HS-27A (cell line): ENCODE data around the gene FYN.
"Not testable (repeated sequence)": the region's sequence is repeated elsewhere in the genome, so short reads cannot be mapped to it uniquely, and the experiment has no call there.

Experiments used
- DNase-seq: peaks from one replicate; pipeline ENCODE4 v3.0.0-alpha.2; 2012; ENCODE audit warnings: low read depth, missing footprints

FYN gene

GRCh38 chr6:111789598-111789997 is 83.7 kb downstream of the FYN start:
- no peak for DNase-seq

DNA sequence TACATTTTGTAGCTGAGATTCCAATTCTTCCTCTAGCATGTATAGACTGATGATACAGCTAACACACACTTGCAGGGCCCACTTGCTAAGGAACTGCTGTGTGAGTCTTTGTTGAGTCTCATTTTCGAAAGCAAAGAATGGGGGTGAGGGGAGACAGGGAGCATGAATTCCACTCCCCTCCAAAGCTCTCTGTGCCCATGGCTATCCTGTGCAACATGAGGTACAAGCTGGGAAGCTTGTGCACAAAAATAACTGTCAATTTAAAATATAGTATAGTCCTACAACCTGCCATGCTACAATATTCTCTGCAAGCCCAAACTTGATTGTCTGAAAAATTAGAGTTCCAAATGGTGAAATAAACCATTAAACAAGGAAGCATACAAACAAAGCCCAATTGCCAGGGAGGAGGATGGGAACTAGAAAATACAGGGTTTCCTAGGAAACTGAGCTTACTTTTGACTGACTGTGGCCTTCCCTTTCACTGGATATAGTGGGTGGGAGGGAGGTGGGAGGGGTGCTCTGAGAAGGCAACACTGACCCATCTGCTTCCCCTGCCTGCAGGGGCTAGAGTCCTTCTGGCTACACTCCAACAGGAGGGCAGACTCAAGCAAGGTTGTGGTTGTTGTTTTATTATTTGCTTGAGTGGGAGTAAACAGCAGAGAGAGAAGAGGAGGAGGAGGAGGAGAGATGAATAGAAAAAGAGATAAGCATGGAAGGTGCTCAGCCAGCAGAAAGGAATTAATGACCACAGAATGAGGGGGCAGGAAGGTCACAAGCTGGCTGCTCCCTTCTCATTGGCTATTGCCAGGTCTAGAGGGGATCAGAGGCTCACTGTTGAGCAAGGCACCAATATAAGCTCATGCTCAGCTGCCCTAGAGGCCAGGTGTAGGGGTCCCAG is 84.6 kb downstream of the FYN start:
- DNase-seq: no peak

DNA sequence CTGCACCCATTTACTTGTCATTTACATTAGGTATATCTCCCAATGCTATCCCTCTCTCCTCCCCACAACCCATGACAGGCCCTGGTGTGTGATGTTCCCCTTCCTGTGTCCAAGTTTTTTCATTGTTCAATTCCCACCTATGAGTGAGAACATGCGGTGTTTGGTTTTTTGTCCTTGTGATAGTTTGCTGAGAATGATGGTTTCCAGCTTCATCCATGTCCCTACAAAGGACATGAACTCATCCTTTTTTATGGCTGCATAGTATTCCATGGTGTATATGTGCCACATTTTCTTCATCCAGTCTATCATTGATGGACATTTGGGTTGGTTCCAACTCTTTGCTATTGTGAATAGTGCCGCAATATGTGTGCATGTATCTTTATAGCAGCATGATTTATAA is 87.1 kb downstream of the FYN start:
- not testable (repeated sequence) for DNase-seq

- no peak for DNase-seq
Measured at GRCh38 chr6:111784433-111784832, 88.8 kb downstream of the FYN start.

GRCh38 chr6:111782887-111783466 is 90.3 kb downstream of the FYN start:
- no peak for DNase-seq

- DNase-seq: no peak
Measured at GRCh38 chr6:111782192-111782809, 91.0 kb downstream of the FYN start.

DNA sequence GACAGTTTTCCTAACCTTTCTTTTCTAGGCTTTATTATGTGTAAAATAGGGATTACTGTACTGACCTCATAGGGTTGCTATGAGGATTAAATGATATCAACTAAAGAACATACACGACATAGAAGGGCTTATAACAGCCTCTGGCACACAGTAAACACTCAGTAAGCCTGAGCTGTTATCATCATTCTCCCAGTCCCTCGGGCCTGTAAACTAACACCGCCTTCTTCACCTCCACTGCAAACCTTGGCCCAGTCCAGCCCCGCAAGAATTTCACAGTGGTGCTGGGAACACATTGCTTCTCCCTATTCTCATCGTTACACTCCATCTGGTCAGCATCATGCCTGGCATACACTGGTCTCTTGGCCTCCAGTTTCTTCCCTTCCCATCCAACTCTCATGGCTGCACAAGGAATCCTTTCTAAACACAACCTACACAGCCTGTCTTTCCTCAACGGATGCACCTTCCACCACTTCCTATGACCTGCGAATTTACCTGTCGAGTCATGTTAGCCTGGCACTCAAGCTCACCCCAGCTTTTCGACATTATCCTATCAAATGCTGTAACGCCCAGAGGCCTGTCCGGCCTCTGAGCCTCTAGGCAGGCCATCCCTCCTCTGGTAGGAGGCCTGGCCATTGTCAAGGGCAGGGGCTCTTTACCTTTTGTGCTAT is 92.1 kb downstream of the FYN start:
- DNase-seq: no peak

GRCh38 chr6:111780393-111780792 is 92.9 kb downstream of the FYN start:
- DNase-seq: no peak

GRCh38 chr6:111779660-111780059 is 93.6 kb downstream of the FYN start:
- no peak for DNase-seq

DNA sequence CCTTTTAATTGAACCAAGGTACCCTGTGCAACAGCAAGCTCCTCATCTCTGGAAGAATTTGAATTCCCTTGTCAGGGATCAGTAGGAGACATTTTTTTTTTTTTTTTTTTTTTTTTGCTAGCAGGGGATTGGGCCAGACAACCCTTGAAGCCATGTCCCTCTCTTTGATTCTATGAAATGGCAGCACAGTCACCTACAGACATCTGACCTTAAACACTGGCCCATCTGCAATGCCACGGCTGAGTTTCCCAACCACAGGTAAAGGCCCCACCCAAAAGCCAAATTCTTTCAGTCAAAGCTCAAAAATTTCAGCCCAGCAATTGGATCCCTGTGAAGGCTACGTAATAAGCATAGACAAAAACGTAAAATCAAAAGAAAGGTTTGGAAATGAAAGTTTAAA is 94.2 kb downstream of the FYN start:
- no peak for DNase-seq

- no peak for DNase-seq
Measured at GRCh38 chr6:111777357-111777756, 95.9 kb downstream of the FYN start.

DNA sequence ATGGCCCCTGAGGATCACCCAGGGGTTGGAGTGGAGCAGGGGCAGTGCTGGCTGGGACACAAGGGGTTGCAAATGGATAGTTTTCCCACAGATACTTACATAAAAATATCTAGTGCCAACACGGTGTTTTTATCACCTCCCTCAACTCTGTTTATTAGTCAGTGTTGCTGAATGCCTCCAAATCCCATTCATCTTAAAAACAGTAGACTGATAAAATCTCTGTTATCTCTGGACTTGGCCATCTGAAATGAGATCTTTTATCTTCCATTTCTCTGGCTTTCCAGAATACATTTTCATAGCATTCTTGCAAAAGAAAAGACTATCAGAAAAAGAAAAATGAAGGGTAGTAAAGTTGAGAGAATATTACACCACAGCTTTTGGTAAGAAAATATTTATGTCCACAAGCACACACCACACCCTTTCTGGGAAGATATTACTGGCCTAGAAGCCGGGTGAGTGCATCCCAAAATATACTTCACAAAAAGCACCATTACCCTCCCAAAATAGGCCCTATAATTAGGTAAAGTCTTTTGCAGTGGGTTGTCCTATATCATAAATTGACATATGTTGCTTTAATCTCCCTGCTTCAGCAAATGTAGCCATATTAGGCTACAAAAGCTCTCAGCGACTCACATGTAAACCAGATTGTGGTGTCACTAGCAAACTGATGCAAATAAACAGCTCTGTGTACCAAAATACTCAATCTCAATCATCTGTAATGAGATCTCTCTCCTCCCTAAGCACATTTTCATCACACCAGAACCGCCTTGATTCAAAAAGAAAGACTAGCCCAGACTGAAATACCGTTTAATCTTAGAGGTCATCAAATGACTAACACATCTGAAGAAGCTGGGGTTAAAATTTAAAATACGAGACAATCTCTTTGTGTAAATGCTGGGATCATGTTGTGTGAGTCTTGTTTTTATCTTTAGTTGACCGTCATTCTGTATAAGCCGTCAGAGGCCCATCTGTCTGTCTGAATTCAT is 96.7 kb downstream of the FYN start:
- no peak for DNase-seq

DNA sequence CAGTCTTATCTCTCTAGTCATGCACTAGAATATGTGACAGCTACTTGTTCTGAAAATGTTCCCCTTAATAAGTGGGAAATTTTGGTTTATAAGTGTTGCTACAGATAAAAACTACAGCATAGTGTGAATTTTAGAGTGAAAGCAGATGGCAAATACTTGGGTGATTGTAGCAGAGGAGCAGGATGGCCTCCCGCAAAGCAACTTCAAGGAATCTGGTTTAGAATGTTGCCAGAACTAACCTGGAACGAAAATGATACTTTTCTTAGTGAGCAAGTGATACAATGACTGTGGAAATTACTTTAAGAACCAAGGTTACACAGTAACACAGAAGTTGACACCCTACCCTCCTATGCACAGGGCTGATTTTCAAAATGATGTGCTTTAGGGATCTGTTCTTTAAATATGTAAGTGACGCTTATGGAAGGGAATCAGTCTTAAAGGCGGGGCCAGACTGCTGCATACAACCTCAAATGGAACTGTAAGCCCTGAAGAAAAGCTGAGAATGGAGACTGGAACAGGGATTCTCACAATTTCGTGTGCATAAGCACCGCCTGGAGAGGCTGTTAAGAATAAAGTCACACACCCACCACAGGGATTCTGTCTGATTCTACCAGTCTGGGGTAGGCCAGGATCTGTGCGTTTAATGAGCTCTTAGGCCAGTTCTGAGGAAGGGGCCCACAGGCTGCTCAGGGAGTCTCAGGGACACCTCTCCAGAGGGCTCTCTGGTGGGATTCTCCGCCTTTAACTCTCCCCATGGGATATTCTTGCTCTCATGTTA is 97.9 kb downstream of the FYN start:
- DNase-seq: no peak

GRCh38 chr6:111774346-111774703 is 98.9 kb downstream of the FYN start:
- peak; percentile 55 for DNase-seq

- no peak for DNase-seq
Measured at GRCh38 chr6:111773501-111774345, 99.5 kb downstream of the FYN start.

GRCh38 chr6:111772381-111772780 is 100.9 kb downstream of the FYN start:
- DNase-seq: no peak

DNA sequence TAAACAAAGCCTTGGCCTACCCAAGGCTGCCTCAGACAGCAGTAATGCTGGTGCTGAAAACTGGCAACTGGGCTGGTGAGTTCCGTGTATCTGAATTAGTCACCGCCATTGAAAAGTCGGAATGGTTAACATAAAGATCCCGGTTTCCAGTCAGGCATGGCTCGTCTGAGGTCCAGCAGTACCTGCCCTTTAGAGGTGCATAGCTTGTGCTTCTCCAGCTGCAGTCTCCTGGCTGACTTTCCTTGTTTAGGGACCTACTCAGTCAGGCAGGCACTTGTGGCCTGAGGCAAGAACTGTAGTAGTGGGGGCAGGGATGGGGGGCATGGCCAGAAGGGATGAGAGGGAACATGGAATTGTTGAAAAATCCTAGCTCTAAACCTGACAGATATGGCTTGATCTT is 101.6 kb downstream of the FYN start:
- DNase-seq: no peak

GRCh38 chr6:111771094-111771432 is 102.2 kb downstream of the FYN start:
- no peak for DNase-seq

- no peak for DNase-seq
Measured at GRCh38 chr6:111770263-111771093, 102.8 kb downstream of the FYN start.
